Vagina (tissue), 2 donors: ENCODE data around the gene ITIH3.
A peak's percentile ranks its signal among the peaks of the same experiment; 100 is the strongest.

ENCODE experiments used
- CTCF ChIP-seq, 3 experiments: fragments of 450-650 bp in 2 of 3; fragments of 200-600 bp in 1 of 3; sonication (generic) in 1 of 3; IDR thresholded peaks; one replicate each; pipeline ENCODE4 v1.5.1; 2017 to 2019; ENCODE audit warnings: antibody characterized with exemption in 3 of 3, mild to moderate bottlenecking in 2 of 3, moderate library complexity in 2 of 3
- POLR2A ChIP-seq, 2 donors: fragments of 450-650 bp; IDR thresholded peaks; one replicate each; pipeline ENCODE4 v1.6.1; 2017; ENCODE audit warnings: antibody characterized with exemption in 2 of 2, mild to moderate bottlenecking in 2 of 2, moderate library complexity in 2 of 2
- POLR2AphosphoS5 ChIP-seq, 2 donors: sonication (generic); formaldehyde crosslinking; IDR thresholded peaks; one replicate each; pipeline ENCODE4 v1.9.0; 2017; ENCODE audit warnings: antibody characterized with exemption in 2 of 2, mild to moderate bottlenecking in 2 of 2, low read depth in 1 of 2; ENCODE audit not compliant: insufficient read depth in 1 of 2

- no peak for TF ChIP-seq POLR2A (IDR thresholded peaks at IDR 0.05)
- peak in 1 of 3 experiments; percentile 41 for TF ChIP-seq CTCF (IDR thresholded peaks at IDR 0.05)
- TF ChIP-seq POLR2AphosphoS5 (IDR thresholded peaks at IDR 0.05; ENCODE audit: insufficient read depth in 1 of 2, low read depth in 1 of 2), result no peak
Observed at GRCh38 chr3:52851348-52851747, 56.8 kb downstream of the ITIH3 start.
